COR-L47 (cell line): ENCODE results near the gene CLIP1.
A peak's percentile ranks its signal among the peaks of the same experiment; 100 is the strongest.
"Not testable (repeated sequence)": the region's sequence is repeated elsewhere in the genome, so short reads cannot be mapped to it uniquely, and the experiment has no call there.

Source experiments
- DNase-seq: peaks from one replicate; lab custom pipeline; 2025; lab: John Stamatoyannopoulos, UW

Gene CLIP1

DNA sequence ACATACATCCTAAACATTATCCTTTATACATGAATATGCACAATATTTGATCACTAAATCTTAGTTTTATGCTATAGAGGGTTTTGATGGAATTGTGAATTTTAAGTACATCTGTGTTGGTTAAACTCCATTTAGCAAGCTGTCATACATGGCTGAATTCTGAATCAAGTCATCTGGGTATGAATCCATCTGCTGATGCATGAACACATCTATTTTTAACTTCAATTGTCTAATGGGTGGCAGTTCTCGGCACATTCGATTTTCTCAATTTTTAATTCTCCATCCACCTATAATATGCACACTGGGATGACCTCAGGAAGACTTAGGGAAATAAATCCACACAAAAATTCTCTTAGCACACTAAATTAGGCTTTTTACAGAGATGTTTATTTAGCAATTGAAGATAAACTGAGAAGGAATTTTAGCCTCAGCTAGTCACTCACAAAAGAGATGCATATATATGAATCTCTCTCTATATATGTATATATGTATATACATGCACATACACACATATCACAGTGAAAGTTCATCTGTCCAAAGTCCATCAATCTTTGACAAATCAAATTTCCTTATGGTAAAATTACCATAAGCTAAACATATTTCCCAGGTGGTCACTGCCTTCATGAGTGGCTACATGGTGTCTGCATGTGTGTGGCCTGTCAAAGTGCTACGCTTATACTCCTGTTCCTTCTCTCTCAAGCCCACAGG, 111.7 kb downstream of the CLIP1 start:
- no peak for DNase-seq

DNA sequence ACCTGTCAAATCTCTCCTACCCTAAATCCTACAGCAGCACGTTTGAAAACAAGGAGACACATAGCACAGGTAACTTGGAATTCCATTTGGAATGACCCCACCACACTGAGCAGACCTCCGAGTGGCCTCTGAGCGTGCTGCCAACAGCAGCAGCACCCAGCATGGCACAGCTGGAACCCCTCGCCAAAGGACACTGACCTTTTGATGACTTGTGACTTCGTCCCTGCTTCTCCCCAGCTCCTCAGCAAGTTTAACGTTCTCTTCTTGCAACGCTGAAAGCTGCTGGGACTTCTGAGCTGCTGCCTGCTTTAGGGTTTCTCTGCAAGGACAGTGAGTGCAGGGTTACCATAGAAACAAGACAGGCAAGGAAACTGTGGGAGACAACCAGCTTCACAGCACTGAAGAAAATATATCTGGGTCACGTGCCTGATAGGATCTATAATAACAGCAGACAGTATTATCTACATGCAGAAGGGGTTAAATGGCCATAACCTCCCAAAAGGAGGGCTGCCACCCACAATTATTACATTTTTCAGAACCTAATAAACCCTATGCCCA, 112.8 kb downstream of the CLIP1 start:
- no peak for DNase-seq

DNA sequence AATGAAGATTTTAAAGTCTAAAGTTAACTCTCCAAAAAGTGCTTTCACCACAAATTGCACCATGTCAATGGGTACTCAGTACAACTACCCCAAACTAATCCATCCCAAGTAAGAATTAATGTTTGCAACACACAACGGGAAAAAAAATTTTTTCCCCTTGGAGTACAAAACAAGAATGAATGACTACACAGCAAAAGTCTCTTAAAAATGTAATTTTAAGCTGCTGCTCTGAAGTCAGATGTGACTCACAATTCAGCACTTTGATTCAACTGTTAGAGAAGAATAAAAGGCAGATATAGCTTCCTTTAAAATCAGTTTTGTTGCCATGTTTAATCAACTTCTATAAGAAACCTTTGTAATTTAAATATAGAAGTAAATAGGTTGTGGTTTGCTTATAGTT, 113.7 kb downstream of the CLIP1 start:
- no peak for DNase-seq

DNA sequence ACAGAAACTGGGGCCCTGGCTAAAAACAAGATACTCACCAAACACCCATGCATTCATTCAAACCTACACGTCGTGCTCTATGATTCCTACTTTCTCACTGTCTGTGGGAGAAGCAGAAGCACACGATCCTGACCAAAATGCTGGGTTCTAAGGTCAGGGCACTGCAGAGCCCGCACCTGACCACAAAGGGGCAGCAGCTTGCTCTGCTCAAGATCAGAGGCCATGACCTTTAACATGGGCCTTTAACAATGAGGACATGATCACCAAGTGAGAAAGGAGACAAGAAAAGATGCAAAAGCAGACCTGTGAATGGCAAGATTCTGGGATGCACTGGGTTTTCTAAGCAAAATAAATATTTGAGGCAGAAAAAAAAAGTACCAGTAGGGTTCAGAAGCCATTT, 116.1 kb downstream of the CLIP1 start:
- DNase-seq, result no peak

DNA sequence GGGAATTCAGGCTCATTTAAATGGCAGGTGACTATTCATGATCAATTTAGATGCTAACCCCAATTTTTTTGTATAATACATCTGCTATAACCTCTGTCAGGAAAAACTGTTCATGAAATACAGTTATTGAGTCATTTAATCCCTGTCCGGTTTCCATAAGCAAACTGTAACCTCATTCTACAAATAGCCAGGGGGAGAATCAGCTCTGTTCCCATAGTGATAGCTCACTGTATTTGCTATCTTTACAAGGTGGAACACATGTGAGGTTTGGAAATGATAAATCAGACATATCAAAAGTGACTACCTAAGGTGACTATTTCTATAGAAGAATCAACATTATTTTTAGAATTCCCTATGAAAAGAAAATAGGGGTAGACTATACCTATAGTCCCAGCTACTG, 117.5 kb downstream of the CLIP1 start:
- no peak for DNase-seq

DNA sequence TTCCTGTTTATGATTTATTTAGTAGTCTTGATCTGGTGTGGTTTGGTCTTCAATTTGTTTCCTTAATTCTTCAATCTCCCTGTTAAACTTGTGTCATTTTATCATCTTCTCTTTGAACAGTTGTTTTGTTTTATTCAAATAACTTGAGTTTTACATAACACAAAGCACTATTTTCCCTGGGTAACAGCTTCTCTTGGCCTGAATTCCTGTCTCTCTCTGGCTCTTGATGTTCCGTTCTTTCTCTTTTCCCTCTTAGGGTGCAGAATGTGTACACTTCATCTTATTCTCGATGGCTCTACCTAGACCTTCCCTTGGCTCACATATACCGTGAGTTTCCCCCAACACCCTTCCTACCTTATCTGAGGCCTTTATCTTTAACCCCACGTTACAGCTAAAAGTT, 119.4 kb downstream of the CLIP1 start:
- DNase-seq, result no peak

DNA sequence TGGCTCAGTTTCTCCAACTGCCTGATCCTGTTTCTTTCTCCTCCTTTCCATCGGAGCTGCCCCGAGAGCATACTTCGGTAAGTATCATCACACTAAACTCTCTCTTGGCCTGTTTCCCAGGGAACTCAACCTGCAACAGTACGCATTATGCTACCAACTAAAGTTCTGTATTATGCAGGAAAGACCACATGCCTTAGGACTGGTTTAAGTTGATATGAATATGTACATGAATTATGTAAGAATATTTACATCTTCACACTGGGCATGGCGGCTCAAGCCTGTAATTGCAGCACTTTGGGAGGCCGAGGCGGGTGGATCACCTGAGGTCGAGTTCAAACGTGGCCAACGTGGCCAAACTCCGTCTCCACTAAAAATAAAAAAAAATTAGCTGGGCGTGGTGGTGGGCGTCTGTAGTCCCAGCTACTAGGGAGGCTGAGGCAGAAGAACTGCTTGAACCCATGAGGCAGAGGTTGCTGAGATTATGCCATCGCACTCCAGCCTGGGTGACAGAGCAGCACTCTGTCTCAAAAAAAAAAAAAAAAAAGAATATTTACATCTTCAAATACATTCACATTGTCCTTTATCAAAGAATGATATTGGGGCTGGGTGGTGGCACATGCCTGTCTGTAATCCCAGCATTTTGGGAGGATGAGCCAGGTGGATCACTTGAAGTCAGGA, 124.3 kb downstream of the CLIP1 start:
- no peak for DNase-seq

DNA sequence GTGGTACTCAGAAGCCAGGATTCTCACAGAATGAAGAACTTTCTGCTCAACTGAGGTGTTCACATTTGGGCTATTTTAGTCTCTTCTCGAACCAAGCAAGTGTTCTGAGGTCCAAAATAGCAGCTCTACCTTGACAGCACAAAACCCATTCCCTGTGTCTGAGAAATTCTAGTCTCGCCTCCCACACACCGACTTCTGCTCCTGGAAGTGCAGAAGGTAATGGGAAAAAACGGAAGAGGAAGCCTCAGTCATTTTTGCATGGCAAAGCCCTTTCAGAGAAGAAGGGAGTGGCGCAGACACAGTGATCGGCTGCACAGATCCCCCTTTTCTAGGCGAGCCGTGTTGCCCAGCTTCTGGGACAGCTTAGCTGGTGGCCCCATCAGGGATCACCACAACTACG, 125.0 kb downstream of the CLIP1 start:
- DNase-seq, result no peak

DNA sequence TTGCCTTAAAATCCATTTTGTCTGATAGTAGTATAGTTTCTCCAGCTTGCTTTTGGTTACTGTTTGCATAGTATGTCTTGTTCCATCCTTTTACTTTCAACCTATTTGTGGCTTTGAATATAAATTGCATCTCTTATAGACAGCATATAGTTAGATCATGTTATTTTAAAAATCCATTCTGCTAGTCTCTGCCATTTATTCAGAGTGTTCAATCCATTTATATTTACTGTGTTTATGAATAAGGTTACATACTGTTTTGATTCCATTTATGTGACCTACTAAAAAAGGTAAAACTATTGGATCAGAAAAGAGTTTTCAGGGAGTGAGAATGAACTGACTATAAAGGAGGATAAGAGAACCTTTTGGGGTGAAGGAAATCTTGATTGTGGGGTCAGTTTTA, 126.6 kb downstream of the CLIP1 start:
- no peak for DNase-seq

DNA sequence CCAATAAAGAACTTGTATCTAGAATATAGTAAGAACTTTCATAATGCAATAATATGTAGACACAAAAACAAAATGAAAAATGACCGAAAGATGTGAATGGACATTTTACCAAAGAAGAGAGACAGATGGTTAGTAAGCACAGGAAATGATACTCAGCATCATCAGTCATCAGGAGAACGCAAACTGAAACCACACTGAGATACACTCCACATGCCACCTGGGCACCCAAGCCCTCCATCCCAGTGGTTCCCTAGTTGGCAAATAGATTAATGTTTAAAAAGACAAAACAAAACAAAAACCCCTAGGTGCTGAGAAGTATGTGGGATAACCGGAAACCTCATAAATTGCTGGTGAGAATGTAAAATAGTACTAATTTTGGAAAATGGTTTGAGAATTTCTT, 129.4 kb downstream of the CLIP1 start:
- DNase-seq, result no peak

DNA sequence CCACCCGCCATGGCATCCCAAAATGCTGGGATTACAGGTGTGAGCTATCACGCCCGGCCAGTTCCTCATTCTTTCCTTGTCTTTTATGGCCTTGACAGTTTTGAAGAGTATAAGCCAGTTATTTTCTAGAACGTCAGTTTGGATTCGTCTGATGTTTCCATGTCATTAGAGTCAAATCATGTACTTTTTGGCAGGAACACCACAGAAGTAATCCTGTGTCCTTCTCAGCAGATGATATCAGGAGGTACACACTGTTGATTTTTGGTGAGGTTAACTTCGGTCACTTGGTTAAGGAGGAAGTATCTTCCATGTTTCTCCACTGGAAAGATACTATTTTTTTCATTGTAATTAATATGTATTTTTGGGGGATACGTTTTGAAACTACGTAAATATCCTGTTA, 131.0 kb downstream of the CLIP1 start:
- no peak for DNase-seq

DNA sequence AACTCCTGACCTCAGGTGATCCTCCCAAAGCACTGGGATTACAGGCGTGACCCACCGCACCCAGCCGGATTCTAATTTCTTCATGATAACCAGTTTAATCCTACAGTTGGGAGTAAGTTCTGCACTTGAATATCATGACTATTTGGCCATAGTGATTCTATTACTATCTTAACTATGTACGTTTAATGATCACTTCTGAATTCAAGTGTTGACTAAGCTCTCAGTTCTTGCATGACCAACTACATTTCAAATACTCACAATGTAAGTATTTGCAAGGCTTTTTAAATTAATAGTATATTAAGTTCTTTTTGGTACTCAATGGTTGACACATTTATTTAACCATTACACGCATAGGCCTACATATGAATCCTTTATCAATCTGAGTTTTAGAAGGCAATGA, 138.8 kb downstream of the CLIP1 start:
- no peak for DNase-seq

DNA sequence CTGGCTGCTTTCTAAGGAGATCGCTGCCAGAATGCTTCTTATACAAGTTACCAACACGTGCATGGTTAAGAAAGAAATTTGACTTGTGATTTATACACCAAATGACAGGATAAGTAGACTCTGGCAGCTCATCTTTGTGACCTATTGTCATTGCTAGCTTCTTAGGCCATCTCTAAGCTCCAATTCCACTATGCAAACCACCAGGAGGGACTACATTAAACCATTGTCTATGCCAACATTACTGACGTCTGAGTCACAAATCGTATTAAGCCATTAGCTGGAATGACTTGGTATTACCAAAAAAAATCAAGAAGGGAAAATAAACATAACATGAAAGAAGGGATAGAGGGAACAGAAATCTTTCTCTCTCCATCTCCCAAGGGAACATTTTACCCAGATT, 140.4 kb downstream of the CLIP1 start:
- no peak for DNase-seq

DNA sequence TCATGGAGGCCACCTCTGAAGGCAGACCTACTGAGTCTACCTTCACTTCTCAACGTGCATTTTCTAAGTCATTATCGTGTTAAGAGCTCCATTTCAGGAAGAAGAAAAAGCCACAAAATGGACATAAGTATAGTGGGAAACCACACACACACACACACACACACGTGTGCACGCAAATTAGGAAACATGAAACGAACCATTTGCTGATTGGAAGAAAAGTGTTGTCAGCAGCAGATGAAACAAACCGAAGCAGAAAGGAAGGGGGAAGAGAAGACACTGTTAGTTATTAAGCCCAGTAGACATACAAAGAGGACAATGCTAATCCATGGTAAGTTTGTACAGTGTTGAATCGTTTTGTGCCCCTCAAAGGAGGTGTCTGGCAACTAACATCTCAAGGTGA, 146.2 kb downstream of the CLIP1 start:
- no peak for DNase-seq

DNA sequence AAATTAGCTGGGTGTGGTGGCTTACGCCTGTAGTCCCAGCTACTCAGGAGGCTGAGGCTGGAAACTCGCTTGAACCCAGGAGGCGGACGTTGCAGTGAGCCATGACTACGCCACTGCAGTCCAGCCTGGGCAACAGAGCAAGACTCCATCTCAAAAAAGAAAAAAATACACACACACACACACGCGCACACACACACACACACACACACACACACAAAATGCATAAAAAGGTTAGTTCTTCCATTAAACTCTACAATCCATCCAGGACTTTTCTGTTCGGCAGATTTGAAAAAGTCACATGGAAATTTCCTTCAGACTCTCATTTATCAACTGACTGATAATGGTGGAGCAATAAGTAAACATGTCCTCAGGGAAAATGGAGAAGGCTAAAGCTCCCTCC, 147.0 kb downstream of the CLIP1 start:
- no peak for DNase-seq

DNA sequence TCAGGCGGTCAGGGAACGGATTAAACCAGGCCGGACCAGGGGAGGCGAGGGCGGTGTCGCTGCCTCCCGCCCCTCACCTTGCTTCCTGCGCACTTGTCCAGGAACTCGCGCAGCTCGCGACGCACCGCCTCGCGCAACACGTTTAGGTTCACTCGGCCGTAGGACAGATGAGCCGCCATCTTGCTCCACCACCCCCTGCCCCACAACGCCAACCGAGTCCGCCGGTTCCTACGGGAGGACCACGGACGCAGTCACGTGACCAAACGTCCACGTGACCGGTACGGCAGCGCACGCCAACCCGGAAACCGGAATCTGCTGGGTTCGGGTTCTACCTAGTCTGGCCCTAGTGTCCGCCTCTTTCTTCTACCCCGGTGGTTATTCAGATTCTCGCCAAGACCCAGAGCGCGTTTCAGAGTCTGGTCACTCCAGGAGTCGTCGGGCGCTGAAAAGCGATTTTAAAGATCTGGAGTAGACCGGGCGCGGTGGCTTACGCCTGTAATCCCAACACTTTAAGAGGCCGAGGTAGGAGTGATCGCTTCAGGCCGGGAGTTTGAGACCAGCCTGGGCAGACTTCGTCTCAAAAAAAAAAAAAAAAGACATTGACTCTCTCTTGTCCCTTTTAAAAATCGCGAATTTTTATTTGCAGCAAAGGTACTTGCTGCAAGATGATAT, 156.1 kb downstream of the CLIP1 start, which contains the start of gene VPS33A:
Gene VPS33A (minus strand): TSS at position 265 of the 672 bp plus-strand sequence. CDS start 86 bp downstream, at position 179.
- DNase-seq, result peak; percentile 98

DNA sequence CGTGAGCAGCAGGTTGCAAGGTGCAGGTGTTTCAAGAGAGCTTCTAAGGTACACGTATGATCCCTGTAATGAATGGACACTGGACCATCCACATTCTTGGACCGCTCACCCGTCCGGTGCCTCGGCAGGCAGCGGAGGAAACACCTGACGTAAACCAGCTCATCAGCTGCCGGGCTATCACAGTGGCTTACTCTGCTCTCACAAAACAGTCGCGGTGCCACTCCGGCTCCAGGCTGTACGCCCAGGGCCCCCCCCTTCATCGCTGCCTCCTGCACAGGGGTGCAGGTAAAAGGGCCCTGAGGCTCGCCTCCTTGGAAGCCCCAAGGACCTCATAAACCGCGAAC, 156.6 kb downstream of the CLIP1 start:
- DNase-seq, result no peak

DNA sequence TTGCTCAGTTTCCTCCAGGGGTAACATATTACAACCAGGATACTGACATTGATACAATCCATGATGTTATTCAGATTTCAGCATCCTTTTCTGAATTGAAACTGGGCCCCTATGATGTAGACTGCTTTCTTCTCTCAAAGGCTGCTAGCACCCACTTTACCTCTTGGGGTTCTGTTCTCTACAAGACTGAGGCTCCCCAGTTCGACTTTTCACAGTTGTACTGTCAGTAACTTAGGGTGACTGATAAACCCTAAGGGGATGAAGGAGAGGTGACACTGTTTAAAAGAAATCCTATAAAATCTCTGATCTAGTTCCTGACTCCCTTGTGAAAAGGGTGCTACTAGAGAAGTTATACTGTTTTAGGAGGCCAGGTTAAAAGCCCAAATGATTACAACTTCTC, 157.0 kb downstream of the CLIP1 start:
- DNase-seq, result no peak

DNA sequence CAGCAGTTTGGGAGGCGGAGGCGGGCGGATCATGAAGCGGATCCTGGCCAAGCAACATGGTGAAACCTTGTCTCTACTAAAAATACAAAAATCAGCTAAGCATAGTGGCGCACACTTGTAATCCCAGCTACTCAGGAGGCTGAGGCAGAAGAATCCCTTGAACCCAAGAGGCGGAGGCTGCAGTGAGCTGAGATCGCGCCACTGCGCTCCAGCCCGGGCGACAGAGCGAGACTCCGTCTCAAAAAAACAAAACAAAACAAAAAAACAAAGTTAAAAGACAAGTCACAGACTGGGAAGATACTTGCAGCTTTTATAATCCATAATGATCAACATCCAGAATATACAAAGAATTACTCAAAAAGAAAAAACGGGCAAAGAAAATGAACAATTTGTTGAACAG, 161.7 kb downstream of the CLIP1 start:
- DNase-seq, result not testable (repeated sequence)

DNA sequence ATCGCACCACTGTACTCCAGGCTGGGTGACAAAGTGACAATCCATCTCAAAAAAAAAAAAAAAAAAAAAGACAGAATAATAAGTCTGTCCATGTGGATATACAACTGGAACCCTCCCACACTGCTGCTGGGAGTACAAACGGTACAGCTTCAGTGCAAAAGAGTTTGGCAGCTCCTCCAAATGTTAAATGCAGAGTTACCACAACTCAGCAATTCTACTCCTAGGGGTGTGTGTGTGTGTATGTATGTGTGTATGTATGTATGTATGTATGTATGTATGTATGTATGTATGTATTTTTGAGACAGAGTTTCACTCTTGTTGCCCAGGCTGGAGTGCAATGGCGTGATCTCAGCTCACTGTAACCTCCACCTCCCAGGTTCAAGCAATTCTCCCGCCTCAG, 163.5 kb downstream of the CLIP1 start:
- not testable (repeated sequence) for DNase-seq

DNA sequence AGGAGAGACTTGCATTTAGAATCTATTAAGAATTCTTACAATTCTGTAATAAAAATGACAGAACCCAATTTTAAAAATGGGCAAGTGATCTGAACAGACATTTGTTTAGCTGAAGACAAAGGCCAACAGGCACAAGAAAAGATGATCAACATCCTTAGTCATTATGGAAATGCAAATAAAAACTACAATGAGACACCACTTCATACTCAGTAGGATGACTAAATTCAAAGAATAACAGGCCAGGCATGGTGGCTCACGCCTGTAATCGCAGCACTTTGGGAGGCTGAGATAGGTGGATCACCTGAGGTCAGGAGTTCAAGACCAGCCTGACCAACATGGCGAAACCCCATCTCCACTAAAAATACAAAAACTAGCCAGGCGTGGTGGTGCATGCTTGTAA, 164.0 kb downstream of the CLIP1 start:
- not testable (repeated sequence) for DNase-seq

DNA sequence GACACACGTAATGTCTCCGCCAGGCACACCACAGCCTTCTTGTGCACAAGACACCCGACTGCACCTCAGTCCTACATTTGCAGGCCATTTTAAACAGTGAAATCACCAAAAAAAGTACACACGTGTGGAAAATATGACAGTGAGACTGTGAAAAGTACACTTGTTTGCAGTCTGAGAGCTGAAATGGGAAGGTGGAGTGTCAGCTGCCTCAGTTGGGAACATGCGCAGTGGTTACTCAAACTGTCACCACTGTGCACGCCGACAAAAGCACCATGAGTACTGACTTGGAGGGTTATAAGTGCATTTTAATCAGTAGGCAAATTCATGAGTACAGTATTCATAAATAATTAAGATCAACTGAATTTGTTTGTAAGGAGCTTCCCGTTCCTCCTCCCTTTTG, 171.9 kb downstream of the CLIP1 start:
- DNase-seq, result no peak

DNA sequence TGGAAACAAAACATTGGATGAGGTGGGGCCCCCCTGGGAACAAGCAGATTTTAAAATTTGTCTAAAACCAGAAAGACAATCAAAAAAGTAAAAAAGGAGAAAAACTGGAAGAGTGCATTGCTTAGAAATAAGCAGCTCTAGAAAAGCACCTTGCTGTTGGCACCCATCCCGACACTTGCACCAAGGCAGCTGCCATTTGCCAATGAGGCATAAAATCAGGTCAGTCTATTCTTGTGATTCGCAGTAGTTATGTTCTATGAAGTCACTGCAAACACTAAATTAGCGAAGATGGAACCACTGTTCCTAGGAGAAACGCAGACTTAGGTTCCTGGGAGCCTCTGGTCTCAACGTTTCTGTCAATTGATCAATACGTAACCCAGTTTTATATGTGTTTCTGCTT, 172.4 kb downstream of the CLIP1 start:
- DNase-seq, result no peak
